Activated CD8-positive, alpha-beta memory T cell treated with anti-CD3 and anti-CD28 coated beads, Interleukin-2, amount 50 U/mL, for 1 hour (primary cell): Measurements from ENCODE around the gene ACADL.

Experiments
- DNase-seq: peaks from one replicate; pipeline ENCODE4 v3.0.0-alpha.2; 2020; ENCODE audit errors: extremely low read depth

The ACADL gene

DNA sequence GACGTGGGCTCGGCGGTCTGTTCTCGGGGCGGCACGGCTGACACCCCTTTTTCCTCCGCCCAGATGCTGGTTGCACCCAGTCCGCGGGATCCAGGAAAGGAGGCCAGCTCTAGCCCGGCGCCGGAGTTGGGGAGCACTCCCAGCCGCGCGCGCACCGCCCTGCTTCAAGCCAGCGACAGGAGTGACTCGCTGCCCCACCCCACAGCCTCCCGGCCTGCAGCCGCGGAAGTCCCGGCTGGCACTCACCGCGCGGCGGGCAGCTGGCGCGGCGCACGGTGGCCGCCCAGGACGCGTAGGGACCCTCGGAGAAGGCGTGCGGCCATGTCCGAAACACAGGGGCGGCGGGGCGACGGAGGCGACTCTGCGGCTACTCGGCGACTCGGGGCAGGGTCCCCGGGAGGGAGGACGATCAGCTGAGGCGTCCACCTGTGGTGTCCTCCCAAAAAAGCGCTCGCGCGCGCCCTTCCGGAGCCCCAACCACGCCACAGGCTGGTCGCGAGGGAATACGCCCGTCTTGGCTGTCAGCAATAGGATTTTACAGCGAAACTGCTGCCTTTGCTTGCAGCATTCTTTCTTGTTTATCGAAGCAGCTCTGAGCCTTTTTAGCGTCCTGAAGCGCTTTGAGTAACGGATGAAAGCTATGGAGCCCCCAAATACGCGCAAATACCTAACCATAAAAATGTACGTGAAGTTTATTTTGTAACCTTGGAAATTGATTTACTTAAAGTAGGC lies at the start of gene ACADL:
ACADL (minus strand) TSS at position 507 of the 732 bp plus-strand sequence; CDS start at position 323, 184 bp downstream.
- DNase-seq = no peak

DNA sequence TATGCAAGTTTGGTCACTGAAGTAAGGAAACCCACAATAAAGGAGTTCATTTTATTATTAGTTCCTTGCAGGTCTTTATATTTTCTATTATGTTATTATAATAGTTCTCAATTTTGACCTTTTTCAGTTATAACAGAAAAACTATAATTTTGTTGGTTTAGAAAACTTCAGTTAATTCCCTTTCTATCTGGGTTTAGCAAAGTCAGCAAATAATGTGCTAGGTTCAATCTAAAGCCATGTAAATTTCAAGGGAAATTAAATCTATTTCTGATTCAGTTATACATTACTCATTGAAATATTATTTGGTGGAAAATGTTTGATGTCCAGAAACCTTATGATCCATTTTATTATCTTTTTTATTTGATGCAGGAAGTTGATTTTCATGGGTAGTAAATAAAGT lies 46.1 kb upstream of the ACADL start:
- DNase-seq = no peak

DNA sequence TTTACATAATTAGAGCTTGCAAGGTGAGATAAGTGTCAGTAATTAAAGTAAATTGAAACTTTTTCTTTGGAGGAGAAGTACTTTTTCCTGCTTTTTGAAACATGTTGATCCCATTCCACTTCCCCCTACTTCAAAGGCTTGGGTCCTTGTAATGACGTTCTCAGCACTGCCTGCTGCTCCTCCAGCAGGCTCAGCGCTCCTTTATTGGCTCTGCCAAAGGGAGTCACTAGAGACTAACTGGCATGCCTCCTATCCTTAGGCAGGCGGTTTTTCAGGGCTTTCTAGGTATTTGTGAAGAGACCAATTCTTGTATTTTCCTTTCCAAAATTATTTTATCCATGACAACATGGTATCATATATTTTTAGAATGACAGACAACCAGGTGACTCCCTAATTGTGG lies 43.9 kb upstream of the ACADL start:
- DNase-seq = no peak

DNA sequence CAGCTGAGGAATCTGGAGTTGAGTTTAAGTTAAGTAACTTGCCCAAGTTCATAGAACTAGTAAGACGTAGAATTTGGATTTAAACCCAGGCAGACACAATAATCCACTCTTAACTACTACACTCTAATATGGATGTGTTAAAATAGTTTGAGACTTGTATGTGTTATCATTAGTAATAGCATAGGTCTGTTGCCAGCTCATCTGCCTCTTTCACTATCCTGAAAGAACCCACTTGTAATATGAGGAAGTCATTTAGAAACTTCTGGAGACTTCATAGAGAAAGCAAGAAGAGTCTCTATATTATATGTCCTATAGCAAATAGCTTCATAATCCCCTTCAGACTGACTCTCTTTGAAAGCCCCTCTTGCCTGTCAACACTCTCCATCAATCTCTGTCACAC lies 43.0 kb upstream of the ACADL start:
- DNase-seq = no peak

DNA sequence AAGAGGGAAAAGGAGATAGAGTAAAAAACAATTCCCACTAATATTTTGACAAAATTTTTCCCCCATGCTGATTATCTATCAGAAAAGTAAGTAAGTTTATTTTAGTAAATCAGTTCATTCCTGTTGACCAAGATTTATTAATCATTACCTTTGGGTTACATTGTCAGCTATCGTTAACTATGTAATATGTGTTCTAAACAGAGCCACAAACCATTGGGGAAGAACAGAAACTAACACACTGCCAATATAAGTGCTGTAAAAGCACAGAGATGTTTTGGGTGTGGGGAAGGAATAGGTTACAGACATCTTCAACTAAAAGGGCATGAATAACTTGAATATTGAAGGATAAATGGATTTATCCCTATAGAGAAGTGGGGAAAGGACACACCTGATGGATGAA lies 42.5 kb upstream of the ACADL start:
- no peak for DNase-seq

DNA sequence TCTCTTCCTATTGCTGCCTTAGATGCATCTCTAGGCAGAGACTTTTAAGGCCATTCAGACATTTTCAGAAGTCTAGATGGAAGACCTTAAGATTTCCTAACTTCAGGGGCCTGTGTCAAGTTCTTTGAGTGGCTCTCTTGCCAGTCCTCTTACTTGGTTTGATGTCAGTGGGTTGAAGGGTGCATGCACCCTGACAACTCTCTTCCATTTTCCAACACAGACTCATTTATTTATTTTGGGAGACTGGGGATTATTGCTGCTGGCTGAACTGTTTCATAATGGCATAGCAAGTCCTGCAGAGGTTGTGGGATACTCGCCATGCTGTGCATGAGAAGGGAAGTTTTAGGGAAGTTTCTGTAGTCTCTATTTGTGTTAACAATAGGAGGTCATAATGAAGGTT lies 39.0 kb upstream of the ACADL start:
- no peak for DNase-seq

DNA sequence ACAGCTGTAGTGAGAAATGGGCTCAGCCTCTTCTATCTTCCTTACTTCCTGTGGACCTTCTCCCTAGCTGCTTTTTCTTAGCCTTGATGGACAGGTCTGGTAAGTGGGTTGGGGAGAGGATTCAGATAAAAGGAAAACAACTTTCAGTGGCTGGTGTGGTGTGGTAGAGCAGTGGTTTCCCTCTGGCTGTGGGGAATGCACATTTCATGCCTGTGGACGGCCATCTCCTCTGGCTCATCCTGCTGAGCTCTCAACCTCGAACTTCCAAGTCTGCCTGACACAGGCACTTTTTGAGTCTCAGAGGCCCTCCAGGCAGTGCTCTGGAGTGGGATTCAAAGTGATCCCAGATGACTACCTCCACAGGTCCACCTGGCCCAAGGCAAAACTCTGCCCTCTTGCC lies 38.6 kb upstream of the ACADL start:
- no peak for DNase-seq

DNA sequence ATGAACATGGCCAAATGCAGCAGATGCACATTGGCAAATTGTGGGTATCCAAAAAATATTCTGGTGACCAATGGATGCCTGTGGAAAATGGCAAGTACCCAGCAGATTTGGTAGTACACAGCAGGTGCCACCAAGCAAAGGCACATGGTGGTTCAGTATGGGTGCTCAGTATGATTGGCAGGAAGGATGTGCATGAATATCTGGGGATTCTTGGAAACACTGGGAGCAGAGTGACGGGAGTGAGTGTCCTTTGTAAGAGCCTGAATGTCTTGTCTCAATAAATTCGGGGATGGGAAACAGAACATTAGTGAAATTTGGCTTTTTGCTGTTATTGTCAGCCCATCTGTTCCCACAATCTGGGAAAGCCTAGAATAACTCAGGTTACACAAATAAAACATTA lies 36.8 kb upstream of the ACADL start:
- DNase-seq = no peak

DNA sequence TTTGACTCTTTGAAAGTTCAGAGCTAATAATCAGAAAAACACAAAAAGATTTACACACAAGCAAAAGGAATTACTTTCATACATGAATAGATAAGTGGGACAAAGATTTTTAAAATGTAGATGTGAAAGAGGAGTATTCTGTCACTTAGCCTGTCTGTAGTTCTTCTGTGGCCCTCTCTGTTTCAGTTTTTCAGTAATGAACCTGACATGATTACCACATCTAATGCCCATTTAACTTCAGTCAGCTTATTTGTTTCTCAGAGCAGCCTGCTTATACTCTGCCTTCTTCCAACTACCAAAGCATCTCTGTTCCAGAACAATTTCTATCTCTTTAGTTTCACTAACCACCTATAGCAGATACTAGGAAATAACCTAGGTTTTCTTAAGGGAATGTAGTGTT lies 34.4 kb upstream of the ACADL start:
- no peak for DNase-seq

DNA sequence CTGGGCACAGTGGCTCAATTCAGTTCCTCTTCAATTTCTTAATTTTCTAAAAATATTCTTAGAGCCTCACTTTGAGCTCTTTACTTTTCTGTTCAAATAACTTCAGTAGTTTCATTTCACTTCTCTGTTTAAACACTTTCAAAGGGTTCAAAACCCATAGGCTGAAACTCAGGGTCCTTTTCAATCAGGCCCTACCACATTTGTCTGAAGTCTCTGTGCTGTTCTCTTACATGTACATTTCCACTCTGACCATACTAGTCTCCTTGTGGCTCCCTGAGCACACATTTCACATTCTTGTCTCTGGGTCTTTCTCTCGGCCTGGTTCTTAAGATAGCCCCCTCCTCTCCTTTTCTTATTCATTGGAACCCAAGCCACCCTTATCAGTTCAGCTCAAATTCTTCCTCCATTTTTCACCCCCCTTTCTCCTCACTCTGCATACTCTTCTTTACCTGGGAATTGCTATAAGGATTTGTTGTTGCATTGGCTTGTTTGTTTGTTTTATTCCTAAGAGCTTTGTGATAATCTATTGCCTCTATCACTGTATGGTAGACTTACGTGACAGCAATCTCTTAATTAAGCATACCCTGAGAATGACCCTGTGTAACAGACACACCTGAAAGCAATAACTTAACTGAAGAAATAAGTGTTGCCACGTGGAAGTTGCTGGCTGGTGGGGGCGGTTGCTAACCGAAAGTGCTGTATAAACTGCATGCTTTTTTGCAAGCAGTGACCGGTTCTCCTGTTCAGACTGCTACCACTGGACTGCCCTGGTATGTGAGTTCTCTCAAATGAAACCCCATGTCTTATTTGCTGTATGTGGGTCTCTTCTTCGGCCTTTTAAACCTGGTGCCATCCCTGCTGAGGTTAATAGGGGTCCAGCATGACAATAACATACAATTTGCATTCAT lies 27.7 kb upstream of the ACADL start:
- DNase-seq = no peak

DNA sequence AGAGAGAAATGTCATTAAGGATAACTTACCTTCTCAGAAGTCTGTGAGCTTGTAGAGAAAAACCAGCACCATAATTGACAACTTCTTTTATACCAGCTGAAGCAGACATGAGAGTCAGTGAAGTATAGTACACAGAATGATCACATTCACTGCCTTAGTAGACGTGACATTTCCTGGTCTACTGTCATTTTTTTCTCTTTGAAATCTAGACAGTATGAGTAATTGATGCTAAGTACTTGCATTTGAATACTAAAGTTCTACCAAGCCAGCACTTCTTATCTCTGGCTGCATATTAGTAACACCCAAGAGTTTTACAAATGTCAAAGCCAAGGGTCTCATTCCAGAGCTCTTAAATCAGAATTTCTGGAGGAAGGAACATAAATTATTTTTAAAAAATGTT lies 25.4 kb upstream of the ACADL start:
- no peak for DNase-seq

DNA sequence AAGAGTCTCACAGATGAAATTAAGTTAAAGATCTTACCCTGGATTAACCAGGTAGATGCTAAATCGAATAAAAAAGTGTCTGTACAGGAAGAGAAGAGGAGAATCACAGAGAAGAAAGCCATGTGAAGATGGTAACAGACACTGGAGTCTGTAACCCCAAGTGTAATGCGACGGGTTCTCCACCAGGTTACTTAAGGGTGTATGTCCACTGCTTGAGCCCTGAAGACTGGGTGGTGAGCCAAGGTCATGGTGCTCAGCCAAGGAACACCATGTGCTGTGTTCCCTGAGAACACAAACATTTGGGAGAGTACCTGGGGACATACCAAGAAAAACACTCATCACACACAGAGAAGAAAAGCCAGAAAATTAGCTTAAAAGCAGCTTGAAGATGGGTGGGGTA lies 8.2 kb upstream of the ACADL start:
- DNase-seq = no peak

DNA sequence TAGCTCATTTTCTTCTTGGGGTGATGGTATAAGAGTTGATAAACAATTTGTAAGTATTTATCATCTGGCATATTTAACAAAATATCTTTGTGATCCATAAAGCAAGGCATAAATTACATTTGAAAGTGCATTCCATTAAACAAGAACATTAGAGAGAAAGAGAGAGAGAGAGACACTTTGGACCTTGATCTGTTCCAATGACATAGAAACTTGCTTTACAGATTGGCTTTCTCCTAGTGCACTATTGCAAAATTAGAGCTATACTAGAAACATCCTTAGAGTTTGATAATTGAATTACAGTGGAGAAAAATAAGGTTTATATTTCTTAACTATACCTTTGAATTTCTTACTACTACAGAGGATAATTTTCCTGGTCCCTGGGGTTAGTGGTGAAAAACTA lies 5.7 kb upstream of the ACADL start:
- DNase-seq = no peak

DNA sequence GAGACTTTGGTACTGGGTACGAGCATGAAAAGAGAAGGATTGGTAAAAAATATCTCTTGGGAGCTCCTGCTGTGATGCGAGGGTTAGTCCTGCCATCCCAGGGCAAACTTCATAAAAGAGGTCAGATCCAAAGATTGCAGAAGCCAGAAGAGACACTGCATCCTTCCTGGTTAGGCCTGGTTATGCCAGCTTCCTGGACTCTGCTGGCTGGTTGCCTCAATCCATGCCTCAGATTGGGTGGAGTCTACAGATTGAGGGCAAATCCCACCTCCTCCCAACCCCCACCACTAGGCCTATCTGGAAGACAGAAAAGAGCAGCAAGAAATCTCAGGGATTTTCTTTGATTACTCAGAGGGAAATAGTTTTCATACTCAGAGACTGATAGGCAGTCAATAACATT lies 5.3 kb upstream of the ACADL start:
- DNase-seq = no peak

DNA sequence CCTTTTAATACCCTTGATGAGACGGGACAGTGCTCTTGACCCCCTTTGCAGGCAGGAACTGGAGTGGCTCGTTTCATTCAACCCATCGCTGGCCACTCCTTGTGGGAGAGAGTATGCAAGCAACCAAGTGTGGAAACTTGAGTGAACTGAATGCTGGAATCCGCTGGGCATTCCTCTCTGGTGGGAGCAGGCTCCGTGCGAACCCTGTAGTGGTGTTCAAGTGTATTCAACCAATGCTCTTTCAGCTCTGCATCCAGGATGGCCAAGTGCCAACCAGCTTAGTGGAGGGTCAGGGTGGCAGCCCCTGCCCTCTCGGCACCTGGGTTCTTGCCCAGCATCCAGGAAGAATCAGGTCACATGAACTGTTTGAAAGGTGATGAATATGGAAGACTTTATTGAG lies 3.3 kb upstream of the ACADL start:
- DNase-seq = no peak

DNA sequence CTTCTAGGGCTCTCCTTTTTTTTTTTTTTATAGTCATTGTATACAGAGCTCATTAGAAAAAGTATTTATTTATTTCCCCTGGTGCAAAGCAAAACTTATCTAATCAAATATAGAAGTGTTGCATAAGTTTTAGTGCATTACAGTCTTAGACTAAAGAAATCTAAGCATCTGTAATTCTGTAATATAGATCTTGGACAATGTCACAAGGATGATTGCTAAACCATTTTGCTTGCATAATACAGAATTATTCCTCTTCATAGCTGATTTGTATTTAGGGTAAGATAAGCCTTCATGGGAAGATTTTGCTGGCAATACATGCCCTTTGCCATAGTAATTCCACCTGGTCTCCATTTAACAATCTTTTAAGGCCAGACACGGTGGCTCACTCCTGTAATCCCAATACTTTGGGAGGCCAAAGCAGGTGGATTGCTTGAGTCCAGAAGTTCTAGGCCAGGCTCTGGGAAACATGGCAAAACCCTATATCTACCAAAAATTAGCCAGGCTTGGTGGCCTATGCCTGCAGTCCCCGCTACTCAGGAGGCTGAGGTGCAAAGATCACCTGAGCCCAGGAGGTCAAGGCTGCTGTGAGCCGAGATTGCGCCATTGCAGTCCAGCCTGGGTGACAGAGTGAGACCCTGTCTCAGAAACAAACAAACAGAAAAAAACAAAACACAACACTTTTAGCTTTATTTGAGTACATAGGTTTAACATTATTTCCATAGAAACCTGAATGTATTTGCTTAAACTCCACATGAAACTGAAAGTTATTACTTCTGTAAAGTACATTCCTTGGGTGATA lies 2.2 kb upstream of the ACADL start:
- DNase-seq = no peak

DNA sequence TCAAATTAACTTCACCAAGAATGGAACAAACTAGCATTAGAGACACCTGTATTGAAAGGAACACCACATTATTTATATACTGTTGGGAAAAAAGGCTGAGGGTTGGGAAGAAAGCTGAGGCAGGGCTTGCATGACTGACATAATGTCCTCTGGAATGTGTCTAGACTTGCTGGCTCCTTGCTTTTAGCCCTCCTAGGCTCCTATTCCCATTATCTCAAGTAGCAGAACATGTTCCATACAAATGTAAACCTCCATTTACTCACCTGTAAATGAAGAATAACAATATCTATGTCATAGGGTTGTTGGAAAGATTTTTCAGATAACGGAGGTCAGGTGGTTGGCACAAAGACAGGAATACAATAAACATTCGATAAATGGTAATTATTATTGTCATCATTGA lies 976 bp upstream of the ACADL start:
- no peak for DNase-seq

DNA sequence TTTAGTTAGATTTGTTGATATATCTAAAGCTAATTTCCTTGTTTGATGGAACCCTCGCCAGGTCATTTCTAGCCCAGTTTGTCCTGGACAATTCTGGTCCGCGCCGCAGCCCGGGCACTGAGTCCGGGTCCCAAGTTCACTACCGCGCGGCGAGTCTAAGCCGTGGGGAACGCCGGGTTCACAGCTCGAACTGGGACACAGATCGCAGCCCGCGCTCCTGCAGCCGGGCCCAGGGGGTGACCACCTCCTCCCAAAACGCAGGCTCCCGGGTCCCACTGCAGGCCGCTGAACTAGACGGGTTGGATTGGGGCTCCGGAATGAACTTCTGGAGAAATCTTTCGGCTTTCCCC lies 681 bp downstream of the ACADL start:
- no peak for DNase-seq

DNA sequence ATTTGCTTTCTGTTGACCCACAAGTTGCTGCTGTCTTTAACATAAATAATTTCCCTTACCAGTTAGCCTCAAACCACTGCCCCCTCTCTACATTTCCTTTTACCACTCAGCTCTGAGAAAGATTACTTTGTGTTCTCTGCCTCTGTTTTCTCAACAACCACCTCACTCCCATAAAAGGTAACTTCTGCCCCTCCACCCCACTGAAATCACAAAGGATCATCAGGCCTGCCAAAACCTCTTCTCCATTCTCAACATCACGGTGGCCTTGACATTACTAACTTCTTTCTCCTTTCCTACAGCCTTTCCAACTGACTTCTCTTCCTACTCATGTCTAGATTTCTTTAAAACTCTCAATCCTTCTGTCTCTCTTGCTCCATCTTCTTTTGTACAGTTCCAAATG lies 10.1 kb downstream of the ACADL start:
- DNase-seq = no peak

DNA sequence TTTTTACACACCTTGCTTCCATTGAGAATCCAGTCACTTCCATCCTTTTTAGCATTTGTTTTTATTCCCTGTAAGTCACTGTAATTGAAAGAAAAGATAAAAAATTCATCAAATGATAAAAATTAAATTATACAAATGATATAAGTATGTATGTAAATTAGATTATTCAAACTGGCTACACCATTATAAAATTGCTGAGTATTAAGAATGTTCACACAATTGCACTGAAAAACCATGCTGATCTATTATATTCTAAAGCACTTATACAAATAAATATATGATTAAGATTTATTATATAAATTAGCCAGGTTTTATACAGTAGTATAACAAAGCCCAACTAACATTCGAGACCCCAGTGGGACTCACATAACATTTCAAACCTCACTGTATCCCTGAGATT lies 15.1 kb downstream of the ACADL start:
- no peak for DNase-seq

DNA sequence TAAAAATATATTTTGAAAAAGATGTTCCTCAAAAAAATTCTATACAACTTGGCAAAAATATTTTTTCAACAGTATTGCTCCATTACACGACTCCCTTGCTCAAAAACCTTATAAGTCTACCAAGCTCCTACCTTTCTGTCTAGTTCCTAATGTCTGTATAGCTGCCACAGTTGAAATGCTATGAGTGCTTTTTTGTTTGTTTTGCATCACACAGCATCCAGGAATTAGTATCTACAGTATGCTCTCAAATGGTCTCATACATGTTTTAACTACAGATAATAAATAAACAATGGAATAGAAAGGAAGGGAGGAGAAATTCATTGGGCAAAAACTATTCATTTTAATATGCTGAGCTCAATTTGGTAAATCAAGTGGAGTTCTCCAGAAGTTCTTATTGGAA lies 17.3 kb downstream of the ACADL start:
- no peak for DNase-seq

DNA sequence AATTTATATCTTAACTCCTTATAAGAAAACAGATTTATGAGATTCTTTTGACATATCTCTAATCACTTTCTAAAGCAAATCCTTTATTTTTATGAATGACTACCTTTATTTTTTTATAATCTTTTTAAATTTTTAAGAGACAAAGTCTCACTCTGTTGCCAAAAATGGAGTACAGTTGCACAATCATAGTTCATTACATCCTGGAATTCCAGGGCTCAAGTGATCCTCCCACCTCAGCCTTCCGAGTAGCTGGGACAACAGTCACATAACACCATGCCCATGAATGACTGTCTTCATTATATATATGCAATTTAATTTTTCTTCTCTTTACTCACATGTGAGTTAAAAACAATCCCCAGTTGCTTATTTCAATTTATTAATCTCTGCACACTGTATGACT lies 21.7 kb downstream of the ACADL start:
- DNase-seq = no peak

DNA sequence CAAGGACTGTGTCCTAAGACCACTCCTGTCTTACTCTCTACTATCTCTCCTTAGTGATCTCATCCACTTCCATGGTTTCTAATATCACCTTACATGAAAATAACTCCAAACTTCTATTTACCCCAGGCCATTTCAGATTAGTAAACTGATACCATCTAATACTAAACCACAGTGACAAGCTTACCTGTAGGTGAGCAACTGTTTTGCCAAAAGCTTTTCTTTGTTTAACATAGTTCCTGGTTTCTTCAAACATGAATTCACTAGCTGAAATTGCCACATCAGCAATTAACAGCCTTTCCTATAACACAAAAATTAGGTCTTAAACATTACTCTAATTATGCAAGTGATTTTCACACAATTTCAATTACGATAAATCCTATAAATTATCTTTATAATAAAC lies 22.1 kb downstream of the ACADL start:
- DNase-seq = no peak
